ENCODE results near the gene CPM. TPM values are rescaled to one million over a fixed set of nuclear protein-coding genes. Genes with fewer than 3 reads are reported as not detected.

The CPM gene
- total and polyA plus RNA-seq, 4 donors: 10.3 to 17.7 (median 14.4) TPM

Small RNA genes within 50 kb of the gene (small RNA-seq; reads per million reads assigned to genes)
- not detected for gene AC025423.5 (ENCODE audit: low replicate concordance)
- not detected for gene RNU7-4P (ENCODE audit: low replicate concordance)

Other genes starting within 250 kb of the CPM start
- 10 to 100 TPM; 54.4 to 56.2 TPM for gene NUP107, start 246.2 kb downstream of the CPM start, total RNA-seq
- 10 to 100 TPM; 32.3 to 39.3 TPM for gene NUP107, start 246.2 kb downstream of the CPM start, polyA plus RNA-seq (ENCODE audit: insufficient read length in 2 of 2)
- 10 to 100 TPM in 1 of 2 donors, 1 to 10 TPM in 1; 7.3 to 14.7 TPM for gene SLC35E3, start 187.0 kb downstream of the CPM start, total RNA-seq
- gene SLC35E3, start 187.0 kb downstream of the CPM start, polyA plus RNA-seq (ENCODE audit: insufficient read length in 2 of 2): 10 to 100 TPM; 18.9 to 26.7 TPM
- gene MDM2, start 125.0 kb downstream of the CPM start, total RNA-seq: 10 to 100 TPM; 62.1 to 92.7 TPM
- 10 to 100 TPM; 77.1 to 78.6 TPM for gene MDM2, start 125.0 kb downstream of the CPM start, polyA plus RNA-seq (ENCODE audit: insufficient read length in 2 of 2)

Data from spinal cord (tissue), 4 donors.